Measurements from ENCODE around the gene PRKAG2. TPM values are rescaled to one million over a fixed set of nuclear protein-coding genes. Genes with fewer than 3 reads are reported as not detected.
"Not testable (repeated sequence)": the region's sequence is repeated elsewhere in the genome, so short reads cannot be mapped to it uniquely, and the experiment has no call there.

The PRKAG2 gene
- total RNA-seq, 1 donor from 2014 or later: 13.5 TPM

GRCh38 chr7:151800391-151800790 lies 76.5 kb downstream of the PRKAG2 start:
- H3K4me3 Mint-ChIP-seq (ENCODE audit: unreplicated experiment): no peak overlapping the region
- peaks cover 33% of the 10 kb centered on the region for H3K27me3 Mint-ChIP-seq (ENCODE audit: unreplicated experiment)
- H3K4me1 Mint-ChIP-seq (ENCODE audit: unreplicated experiment): peaks cover 8% of the 10 kb centered on the region
- DNase-seq (ENCODE audit: extremely low spot score, unreplicated experiment): no peak
- no peak overlapping the region for H3K27ac Mint-ChIP-seq (ENCODE audit: unreplicated experiment)
- no peak for TF ChIP-seq CTCF (IDR thresholded peaks at IDR 0.05)
- H3K36me3 Mint-ChIP-seq (ENCODE audit: unreplicated experiment): no peaks in the 10 kb centered on the region
- H3K9me3 Mint-ChIP-seq (ENCODE audit: unreplicated experiment): peaks cover 4% of the 10 kb centered on the region

GRCh38 chr7:151799506-151799905 lies 77.4 kb downstream of the PRKAG2 start:
- H3K4me3 Mint-ChIP-seq (ENCODE audit: unreplicated experiment): no peak overlapping the region
- H3K9me3 Mint-ChIP-seq (ENCODE audit: unreplicated experiment): no peaks in the 10 kb centered on the region
- TF ChIP-seq CTCF (IDR thresholded peaks at IDR 0.05): no peak
- H3K27me3 Mint-ChIP-seq (ENCODE audit: unreplicated experiment): peaks cover 24% of the 10 kb centered on the region
- no peak for DNase-seq (ENCODE audit: extremely low spot score, unreplicated experiment)
- no peaks in the 10 kb centered on the region for H3K36me3 Mint-ChIP-seq (ENCODE audit: unreplicated experiment)
- peaks cover 8% of the 10 kb centered on the region for H3K4me1 Mint-ChIP-seq (ENCODE audit: unreplicated experiment)
- H3K27ac Mint-ChIP-seq (ENCODE audit: unreplicated experiment): no peak overlapping the region

- no peak for TF ChIP-seq CTCF (IDR thresholded peaks at IDR 0.05)
- H3K9me3 Mint-ChIP-seq (ENCODE audit: unreplicated experiment): no peaks in the 10 kb centered on the region
- peaks cover 18% of the 10 kb centered on the region for H3K27me3 Mint-ChIP-seq (ENCODE audit: unreplicated experiment)
- H3K4me1 Mint-ChIP-seq (ENCODE audit: unreplicated experiment): peaks cover 8% of the 10 kb centered on the region
- H3K27ac Mint-ChIP-seq (ENCODE audit: unreplicated experiment): no peak overlapping the region
- no peak for DNase-seq (ENCODE audit: extremely low spot score, unreplicated experiment)
- no peak overlapping the region for H3K4me3 Mint-ChIP-seq (ENCODE audit: unreplicated experiment)
- no peaks in the 10 kb centered on the region for H3K36me3 Mint-ChIP-seq (ENCODE audit: unreplicated experiment)
Measured at GRCh38 chr7:151798851-151799448, 78.0 kb downstream of the PRKAG2 start.

- not testable (repeated sequence) for H3K36me3 Mint-ChIP-seq (ENCODE audit: unreplicated experiment); H3K9me3 Mint-ChIP-seq (ENCODE audit: unreplicated experiment); H3K27ac Mint-ChIP-seq (ENCODE audit: unreplicated experiment); H3K4me1 Mint-ChIP-seq (ENCODE audit: unreplicated experiment); H3K4me3 Mint-ChIP-seq (ENCODE audit: unreplicated experiment); DNase-seq (ENCODE audit: extremely low spot score, unreplicated experiment)
- H3K27me3 Mint-ChIP-seq (ENCODE audit: unreplicated experiment): peaks cover 11% of the 10 kb centered on the region
Measured at GRCh38 chr7:151797667-151798307, 79.1 kb downstream of the PRKAG2 start.

- no peak overlapping the region for H3K4me3 Mint-ChIP-seq (ENCODE audit: unreplicated experiment)
- H3K9me3 Mint-ChIP-seq (ENCODE audit: unreplicated experiment): no peaks in the 10 kb centered on the region
- H3K4me1 Mint-ChIP-seq (ENCODE audit: unreplicated experiment): peaks cover 13% of the 10 kb centered on the region
- DNase-seq (ENCODE audit: extremely low spot score, unreplicated experiment): no peak
- H3K36me3 Mint-ChIP-seq (ENCODE audit: unreplicated experiment): no peaks in the 10 kb centered on the region
- H3K27me3 Mint-ChIP-seq (ENCODE audit: unreplicated experiment): peaks cover 5% of the 10 kb centered on the region
- TF ChIP-seq CTCF (IDR thresholded peaks at IDR 0.05): no peak
- H3K27ac Mint-ChIP-seq (ENCODE audit: unreplicated experiment): no peak overlapping the region
Measured at GRCh38 chr7:151796871-151797537, 79.9 kb downstream of the PRKAG2 start.
